WERI-Rb-1 (cell line): ENCODE measurements around the gene PRC1.

Experiments
- DNase-seq: peaks from one replicate; pipeline ENCODE4 v3.0.0-alpha.2; 2020
- H3K27ac ChIP-seq: fragments of 250-450 bp; sonication (Bioruptor Pico); 2 replicates; pipeline ENCODE4 v1.5.1; 2020; ENCODE audit warnings: mild to moderate bottlenecking, moderate library complexity
- H3K27me3 ChIP-seq: fragments of 250-450 bp; sonication (Bioruptor Pico); 2 replicates; pipeline ENCODE4 v1.5.1; 2021; ENCODE audit warnings: mild to moderate bottlenecking, low read depth, moderate library complexity; ENCODE audit not compliant: insufficient read depth, severe bottlenecking
- H3K36me3 ChIP-seq: fragments of 250-450 bp; sonication (Bioruptor Pico); 2 replicates; pipeline ENCODE4 v1.5.1; 2020; ENCODE audit warnings: mild to moderate bottlenecking, moderate library complexity
- H3K4me3 ChIP-seq: 2 replicates; pipeline ENCODE4 v1.5.1; 2011; ENCODE audit warnings: low read depth, mild to moderate bottlenecking, control low read depth, low read length
- H3K9me3 ChIP-seq: fragments of 250-450 bp; sonication (Bioruptor Pico); 2 replicates; pipeline ENCODE4 v1.5.1; 2021; ENCODE audit warnings: mild to moderate bottlenecking, moderate library complexity; ENCODE audit not compliant: severe bottlenecking
- TF ChIP-seq, protein P1 (sequence below): IDR thresholded peaks from 2 replicates; pipeline ENCODE4 v1.5.1; 2011; ENCODE audit warnings: low read depth, mild to moderate bottlenecking, control low read depth, inconsistent platforms, low read length

PRC1 gene

DNA sequence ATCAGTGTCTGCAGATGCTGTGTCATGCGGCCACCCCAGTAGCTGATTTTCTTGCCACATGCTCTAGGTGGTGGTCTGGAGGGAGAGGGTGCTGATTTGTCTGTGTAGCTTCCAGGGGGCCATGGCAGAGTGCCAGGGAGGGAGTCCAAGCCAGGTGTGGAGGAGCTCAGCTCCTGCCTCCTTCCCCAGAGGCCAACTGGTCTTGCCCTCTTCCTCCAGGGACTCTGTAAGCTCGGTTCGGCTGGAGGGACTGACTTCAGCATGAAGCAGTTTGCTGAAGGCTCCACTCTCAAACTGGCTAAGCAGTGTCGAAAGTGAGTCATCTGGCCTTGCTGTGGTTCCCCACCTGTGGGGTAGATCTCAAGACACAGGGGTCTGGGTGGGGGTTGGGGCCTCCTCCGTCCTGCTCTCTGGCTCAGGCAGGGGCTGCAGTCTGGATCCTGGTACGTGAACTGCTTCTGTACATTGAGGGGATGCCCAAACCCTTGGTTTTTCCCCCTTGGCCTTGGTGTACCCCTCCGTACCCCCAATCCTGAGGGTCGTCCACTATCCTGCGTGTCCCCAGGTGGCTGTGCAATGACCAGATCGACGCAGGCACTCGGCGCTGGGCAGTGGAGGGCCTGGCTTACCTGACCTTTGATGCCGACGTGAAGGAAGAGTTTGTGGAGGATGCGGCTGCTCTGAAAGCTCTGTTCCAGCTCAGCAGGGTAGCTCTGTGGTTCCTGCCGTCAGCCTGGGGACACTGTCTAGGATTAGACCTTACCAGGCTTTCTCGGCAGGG is 46.6 kb downstream of the PRC1 start:
- Histone ChIP-seq H3K9me3 (no peaks in the 10 kb centered on the region), H3K4me3 (no peak overlapping the region), H3K27me3 (no peaks in the 10 kb centered on the region), H3K27ac (no peak overlapping the region), H3K36me3 (peaks cover 52% of the 10 kb centered on the region)
- TF ChIP-seq, protein P1, sequence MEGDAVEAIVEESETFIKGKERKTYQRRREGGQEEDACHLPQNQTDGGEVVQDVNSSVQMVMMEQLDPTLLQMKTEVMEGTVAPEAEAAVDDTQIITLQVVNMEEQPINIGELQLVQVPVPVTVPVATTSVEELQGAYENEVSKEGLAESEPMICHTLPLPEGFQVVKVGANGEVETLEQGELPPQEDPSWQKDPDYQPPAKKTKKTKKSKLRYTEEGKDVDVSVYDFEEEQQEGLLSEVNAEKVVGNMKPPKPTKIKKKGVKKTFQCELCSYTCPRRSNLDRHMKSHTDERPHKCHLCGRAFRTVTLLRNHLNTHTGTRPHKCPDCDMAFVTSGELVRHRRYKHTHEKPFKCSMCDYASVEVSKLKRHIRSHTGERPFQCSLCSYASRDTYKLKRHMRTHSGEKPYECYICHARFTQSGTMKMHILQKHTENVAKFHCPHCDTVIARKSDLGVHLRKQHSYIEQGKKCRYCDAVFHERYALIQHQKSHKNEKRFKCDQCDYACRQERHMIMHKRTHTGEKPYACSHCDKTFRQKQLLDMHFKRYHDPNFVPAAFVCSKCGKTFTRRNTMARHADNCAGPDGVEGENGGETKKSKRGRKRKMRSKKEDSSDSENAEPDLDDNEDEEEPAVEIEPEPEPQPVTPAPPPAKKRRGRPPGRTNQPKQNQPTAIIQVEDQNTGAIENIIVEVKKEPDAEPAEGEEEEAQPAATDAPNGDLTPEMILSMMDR: no peak
- DNase-seq: no peak

DNA sequence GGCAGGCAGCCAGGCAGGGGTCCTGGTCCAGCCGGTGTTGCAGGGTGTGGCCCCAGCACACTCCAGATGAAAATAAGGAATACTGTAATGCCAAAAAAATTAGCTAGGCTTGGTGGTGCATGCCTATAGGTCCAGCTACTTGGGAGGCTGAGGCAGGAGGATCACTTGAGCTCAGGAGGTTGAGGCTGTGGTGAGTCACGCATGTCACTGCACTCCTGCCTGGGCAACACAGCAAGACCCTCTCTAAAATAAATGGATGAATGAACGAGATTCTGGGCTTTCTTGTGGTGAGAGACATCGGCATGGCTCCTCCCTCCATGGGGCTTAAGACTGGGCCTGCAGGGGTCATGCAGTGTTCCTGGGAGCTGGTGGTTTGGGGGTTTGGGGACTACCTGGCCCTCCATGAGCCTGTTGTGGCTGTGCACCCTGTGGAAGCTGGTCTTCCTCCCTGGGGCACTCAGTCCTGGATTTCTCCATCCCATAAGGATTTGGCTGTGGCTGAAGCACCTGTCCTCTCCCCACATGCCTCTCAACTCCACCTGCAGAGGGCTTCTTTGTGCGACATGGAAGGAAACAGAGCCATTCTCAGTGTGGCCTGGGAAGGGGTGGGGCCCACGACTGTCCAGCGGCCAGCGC is 47.3 kb downstream of the PRC1 start:
- Histone ChIP-seq H3K9me3 (no peaks in the 10 kb centered on the region), H3K4me3 (no peak overlapping the region), H3K27me3 (no peaks in the 10 kb centered on the region), H3K36me3 (peaks cover 53% of the 10 kb centered on the region), H3K27ac (no peak overlapping the region)
- TF ChIP-seq, protein P1: no peak
- no peak for DNase-seq

DNA sequence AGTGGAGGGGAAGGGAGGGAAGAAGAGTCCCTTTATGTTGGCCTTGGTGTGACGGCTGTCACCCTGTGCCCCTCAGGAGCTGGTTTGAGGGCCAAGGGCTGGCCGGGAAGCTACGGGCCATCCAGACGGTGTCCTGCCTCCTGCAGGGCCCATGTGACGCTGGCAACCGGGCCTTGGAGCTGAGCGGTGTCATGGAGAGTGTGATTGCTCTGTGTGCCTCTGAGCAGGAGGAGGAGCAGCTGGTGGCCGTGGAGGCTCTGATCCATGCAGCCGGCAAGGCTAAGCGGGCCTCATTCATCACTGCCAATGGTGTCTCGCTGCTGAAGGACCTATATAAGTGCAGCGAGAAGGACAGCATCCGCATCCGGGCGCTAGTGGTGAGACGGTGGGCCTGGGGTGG is 47.8 kb downstream of the PRC1 start:
- Histone ChIP-seq H3K36me3 (peaks cover 55% of the 10 kb centered on the region), H3K4me3 (no peak overlapping the region), H3K9me3 (no peaks in the 10 kb centered on the region), H3K27me3 (no peaks in the 10 kb centered on the region), H3K27ac (no peak overlapping the region)
- DNase-seq: no peak
- TF ChIP-seq, protein P1: no peak

- Histone ChIP-seq H3K27ac (no peak overlapping the region), H3K4me3 (no peak overlapping the region), H3K9me3 (no peaks in the 10 kb centered on the region), H3K36me3 (peaks cover 60% of the 10 kb centered on the region), H3K27me3 (no peaks in the 10 kb centered on the region)
- no peak for DNase-seq
- TF ChIP-seq, protein P1: no peak
These were observed 49.2 kb downstream of the PRC1 start for GRCh38 chr15:90945091-90945490.

- Histone ChIP-seq H3K36me3 (peaks cover 57% of the 10 kb centered on the region), H3K27ac (no peak overlapping the region), H3K4me3 (no peak overlapping the region), H3K9me3 (no peaks in the 10 kb centered on the region), H3K27me3 (no peaks in the 10 kb centered on the region)
- DNase-seq: no peak
- TF ChIP-seq, protein P1: no peak
These were observed 51.8 kb downstream of the PRC1 start for GRCh38 chr15:90942354-90943120.
